Muscle of back (tissue), 11 donors: ENCODE data around the gene TNFSF12. TPM values are rescaled to one million over a fixed set of nuclear protein-coding genes. Genes with fewer than 3 reads are reported as not detected.

Source experiments
- DNase-seq, 3 donors: peaks; one replicate each; pipeline versions ENCODE4 v3.0.0 to v3.0.0-alpha.2; 2013
- polyA plus RNA-seq, 10 donors: library from polyadenylated mRNA; unstranded; fragments of 120-200 nt; gene quantifications; one replicate each; pipeline ENCODE4 v1.2.1, GENCODE V29; 2013; ENCODE audit not compliant: insufficient read length in 10 of 10

The TNFSF12 gene
- polyA plus RNA-seq, 10 donors, result 22.2 to 38.2 (median 29.8) TPM

- DNase-seq, result no peak
These were observed 9.8 kb upstream of the TNFSF12 start for GRCh38 chr17:7538891-7539545.

- DNase-seq, result no peak
These were observed 7.7 kb upstream of the TNFSF12 start for GRCh38 chr17:7541074-7541621.

- no peak for DNase-seq
These were observed 3.9 kb upstream of the TNFSF12 start for GRCh38 chr17:7544911-7545310.

GRCh38 chr17:7549401-7550055 is 670 bp downstream of the TNFSF12 start:
- no peak for DNase-seq

- DNase-seq, result no peak
These were observed 1.5 kb downstream of the TNFSF12 start for GRCh38 chr17:7550344-7550743.

GRCh38 chr17:7551396-7551795 is 2.5 kb downstream of the TNFSF12 start:
- no peak for DNase-seq

GRCh38 chr17:7552621-7553051 is 3.8 kb downstream of the TNFSF12 start:
- peak in 1 of 3 donors; percentile 32 for DNase-seq

- no peak for DNase-seq
These were observed 4.5 kb downstream of the TNFSF12 start for GRCh38 chr17:7553356-7553755.

GRCh38 chr17:7555320-7555948 is 6.6 kb downstream of the TNFSF12 start:
- peak in 1 of 3 donors; percentile 40 for DNase-seq

GRCh38 chr17:7556627-7557026 is 7.8 kb downstream of the TNFSF12 start:
- no peak for DNase-seq

GRCh38 chr17:7557147-7557764 is 8.4 kb downstream of the TNFSF12 start:
- DNase-seq, result no peak

- peak; percentile 60 to 96 (median 89) for DNase-seq
These were observed 9.1 kb downstream of the TNFSF12 start for GRCh38 chr17:7557775-7558543.

- DNase-seq, result no peak
These were observed 9.9 kb downstream of the TNFSF12 start, which contains the start of gene TNFSF13 for GRCh38 chr17:7558544-7559319. Gene TNFSF13 (plus strand): TSS chr17:7558750. CDS start chr17:7559040, 290 bp downstream.

- peak in 1 of 3 donors; percentile 27 for DNase-seq
These were observed 10.7 kb downstream of the TNFSF12 start for GRCh38 chr17:7559320-7560171.

GRCh38 chr17:7560172-7561027 is 11.5 kb downstream of the TNFSF12 start:
- DNase-seq, result peak in 1 of 3 donors; percentile 78

GRCh38 chr17:7561028-7561575 is 12.2 kb downstream of the TNFSF12 start:
- DNase-seq, result peak; percentile 82 to 94 (median 91)

- DNase-seq, result peak; percentile 91 to 97 (median 94)
These were observed 12.8 kb downstream of the TNFSF12 start, which contains the start of gene SENP3 for GRCh38 chr17:7561589-7562207. Gene SENP3 (plus strand): TSS chr17:7561919. CDS start chr17:7563077, 1,158 bp downstream.
